WTC11 (cell line): ENCODE results near the gene KLHL22. TPM values are rescaled to one million over a fixed set of nuclear protein-coding genes. Genes with fewer than 3 reads are reported as not detected.
A peak's percentile ranks its signal among the peaks of the same experiment; 100 is the strongest.

Source experiments
- ATAC-seq: fragments of 200-7000 bp; cut with Tn5 transposase; 2 replicates; pipeline ENCODE4 v1.10.0; 2021; ENCODE audit warnings: mild to moderate bottlenecking, moderate library complexity
- CTCF ChIA-PET: fragments of 300-600 bp; sonication (Branson Sonifier 250); formaldehyde crosslinking; loops from one replicate; lab custom pipeline; 2021; ENCODE audit warnings: antibody characterized with exemption; lab: Charles Lee
- POLR2A ChIA-PET: fragments of 350-600 bp; sonication (Branson Sonifier 250); formaldehyde crosslinking; loops from one replicate; lab custom pipeline; 2021; ENCODE audit warnings: antibody characterized with exemption; lab: Charles Lee
- DNase-seq: peaks from one replicate; pipeline ENCODE4 v3.0.0; 2021; ENCODE audit warnings: low spot score
- H3K27ac Mint-ChIP-seq: 2 replicates; pipeline ENCODE4 v1.8.0; 2021; ENCODE audit warnings: mixed read lengths
- H3K27me3 Mint-ChIP-seq: 2 replicates; pipeline ENCODE4 v1.8.0; 2021; ENCODE audit warnings: low read depth, mild to moderate bottlenecking, moderate library complexity, mixed read lengths
- H3K36me3 Mint-ChIP-seq: 2 replicates; pipeline ENCODE4 v1.8.0; 2021; ENCODE audit warnings: mixed read lengths
- H3K4me1 Mint-ChIP-seq: 2 replicates; pipeline ENCODE4 v1.8.0; 2022; ENCODE audit warnings: mixed read lengths
- H3K4me3 Mint-ChIP-seq: 2 replicates; pipeline ENCODE4 v1.8.0; 2021; ENCODE audit warnings: mild to moderate bottlenecking, moderate library complexity, mixed read lengths
- H3K9me3 Mint-ChIP-seq: 2 replicates; pipeline ENCODE4 v1.8.0; 2021; ENCODE audit warnings: mixed read lengths
- CBFB ChIP-seq: sonication (generic); formaldehyde crosslinking; IDR thresholded peaks from 2 replicates; pipeline ENCODE4 v1.8.1; 2022; ENCODE audit warnings: mild to moderate bottlenecking, low read depth, missing genetic modification reagents
- MYBL2 ChIP-seq: sonication (generic); formaldehyde crosslinking; IDR thresholded peaks from 2 replicates; pipeline ENCODE4 v1.8.1; 2023; ENCODE audit warnings: mild to moderate bottlenecking, moderate library complexity, missing genetic modification reagents
- SOX15 ChIP-seq: fragments of 250-450 bp; sonication (Bioruptor Pico); IDR thresholded peaks from 2 replicates; pipeline ENCODE4 v1.9.0; 2021; ENCODE audit warnings: mild to moderate bottlenecking
- ZNF263 ChIP-seq: sonication (generic); formaldehyde crosslinking; IDR thresholded peaks from 2 replicates; pipeline ENCODE4 v1.8.1; 2022; ENCODE audit warnings: low read depth, mild to moderate bottlenecking, moderate library complexity, missing genetic modification reagents
- total RNA-seq: library from RNA; stranded (reverse); gene quantifications from 3 replicates; pipeline ENCODE4 v1.2.3, GENCODE V29; 2021
- TF ChIP-seq, protein P1 (sequence below): fragments of 250-450 bp; sonication (Bioruptor Pico); IDR thresholded peaks from 2 replicates; pipeline ENCODE4 v1.9.0; 2021; ENCODE audit warnings: mild to moderate bottlenecking
- TF ChIP-seq, protein P2 (sequence below): sonication (generic); formaldehyde crosslinking; IDR thresholded peaks from 2 replicates; pipeline ENCODE4 v1.8.1; 2022; ENCODE audit warnings: mild to moderate bottlenecking, moderate library complexity, missing genetic modification reagents
- TF ChIP-seq, protein P3 (sequence below): sonication (generic); formaldehyde crosslinking; conservative IDR thresholded peaks from 2 replicates; pipeline ENCODE4 v1.8.1; 2023; ENCODE audit warnings: mild to moderate bottlenecking, low read depth, missing genetic modification reagents, moderate library complexity
- TF ChIP-seq, protein P4 (sequence below): sonication (generic); formaldehyde crosslinking; IDR thresholded peaks from 2 replicates; pipeline ENCODE4 v1.8.1; 2023; ENCODE audit warnings: mild to moderate bottlenecking, missing genetic modification reagents, borderline replicate concordance
- TF ChIP-seq, protein P5 (sequence below): sonication (generic); formaldehyde crosslinking; IDR thresholded peaks from 2 replicates; pipeline ENCODE4 v1.8.1; 2022; ENCODE audit warnings: missing genetic modification reagents, borderline replicate concordance
- TF ChIP-seq, protein P6 (sequence below): sonication (generic); formaldehyde crosslinking; IDR thresholded peaks from 2 replicates; pipeline ENCODE4 v1.8.0; 2022; ENCODE audit warnings: mild to moderate bottlenecking, missing genetic modification reagents

The KLHL22 gene
- total RNA-seq, 1 experiment from 2014 or later = 15.7 TPM

DNA sequence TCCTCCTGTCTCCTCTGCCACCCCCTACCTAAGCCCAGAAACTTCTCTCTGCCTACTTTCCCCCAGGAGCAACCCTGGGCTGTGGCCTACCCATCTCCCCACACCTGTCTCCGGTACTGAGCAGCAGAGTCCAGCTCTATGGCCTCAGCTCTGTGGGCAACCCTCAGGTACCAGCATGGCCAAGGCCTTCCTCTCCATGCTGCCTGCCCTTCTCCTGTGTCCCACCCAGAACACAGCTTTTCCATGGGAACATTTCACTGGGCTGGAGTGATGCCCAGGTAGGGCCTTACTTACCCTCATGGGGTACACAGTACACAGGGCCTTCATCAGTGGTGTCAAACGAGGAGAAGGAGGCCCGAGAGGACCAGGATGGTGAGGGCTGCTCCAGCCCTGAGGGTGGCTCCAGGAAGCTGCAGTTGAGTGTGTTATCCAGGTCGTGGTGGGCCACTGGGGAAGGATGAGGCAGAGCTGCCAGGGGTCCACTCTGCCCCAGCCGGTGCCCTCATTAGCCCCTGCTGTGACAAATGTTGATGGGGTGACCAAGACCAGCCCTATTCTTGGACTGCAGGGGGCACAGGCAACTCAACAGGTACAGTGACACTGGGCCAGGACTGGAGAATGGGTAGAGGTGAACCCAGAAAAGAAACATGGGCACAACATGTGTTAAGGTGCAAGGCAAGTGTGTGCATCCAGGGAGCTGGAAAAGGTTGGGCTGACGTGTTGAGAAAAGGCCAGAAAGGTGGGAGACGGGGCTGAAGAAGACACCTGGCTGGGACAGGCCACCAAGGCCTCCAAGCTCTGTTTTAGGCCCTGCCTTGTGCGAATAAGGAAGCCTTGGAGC is 68.3 kb downstream of the KLHL22 start:
- Mint-ChIP-seq H3K36me3 (peaks cover 9% of the 10 kb centered on the region), H3K4me3 (no peak overlapping the region), H3K4me1 (peaks cover 21% of the 10 kb centered on the region), H3K9me3 (no peaks in the 10 kb centered on the region), H3K27ac (peak overlapping the region; percentile 57), H3K27me3 (peaks cover 34% of the 10 kb centered on the region)
- TF ChIP-seq, protein P1, sequence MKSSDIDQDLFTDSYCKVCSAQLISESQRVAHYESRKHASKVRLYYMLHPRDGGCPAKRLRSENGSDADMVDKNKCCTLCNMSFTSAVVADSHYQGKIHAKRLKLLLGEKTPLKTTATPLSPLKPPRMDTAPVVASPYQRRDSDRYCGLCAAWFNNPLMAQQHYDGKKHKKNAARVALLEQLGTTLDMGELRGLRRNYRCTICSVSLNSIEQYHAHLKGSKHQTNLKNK (CRISPR knock-in tag) = no peak
- TF ChIP-seq, protein P2, sequence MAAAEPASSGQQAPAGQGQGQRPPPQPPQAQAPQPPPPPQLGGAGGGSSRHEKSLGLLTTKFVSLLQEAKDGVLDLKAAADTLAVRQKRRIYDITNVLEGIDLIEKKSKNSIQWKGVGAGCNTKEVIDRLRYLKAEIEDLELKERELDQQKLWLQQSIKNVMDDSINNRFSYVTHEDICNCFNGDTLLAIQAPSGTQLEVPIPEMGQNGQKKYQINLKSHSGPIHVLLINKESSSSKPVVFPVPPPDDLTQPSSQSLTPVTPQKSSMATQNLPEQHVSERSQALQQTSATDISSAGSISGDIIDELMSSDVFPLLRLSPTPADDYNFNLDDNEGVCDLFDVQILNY = no peak
- no peak for ATAC-seq
- POLR2A ChIA-PET = no interaction called here
- CTCF ChIA-PET = interaction anchor here (3.3 kb wide), 1 partner anchor 9 kb away, joined by 44 read pairs; no protein-coding TSS in a partner anchor
- DNase-seq = no peak

DNA sequence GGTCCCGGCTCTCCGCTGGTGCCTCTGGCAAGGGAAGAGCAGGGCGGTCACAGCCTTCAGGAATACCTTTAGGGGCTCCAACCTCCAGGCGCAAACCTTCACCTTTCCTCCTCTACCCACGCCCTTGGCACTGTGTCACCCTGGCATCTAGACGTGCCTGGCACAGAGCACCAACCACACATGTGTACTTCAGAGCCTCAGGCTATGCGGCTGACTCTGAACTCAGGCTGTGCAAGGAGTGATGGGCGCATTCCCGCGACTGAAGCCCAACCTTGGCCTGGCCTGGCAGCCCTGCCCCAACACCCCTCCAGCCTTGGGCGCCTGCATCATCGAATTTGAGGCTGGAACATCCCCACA is 69.4 kb downstream of the KLHL22 start:
- peaks cover 9% of the 10 kb centered on the region for H3K36me3 Mint-ChIP-seq
- TF ChIP-seq, protein P3, sequence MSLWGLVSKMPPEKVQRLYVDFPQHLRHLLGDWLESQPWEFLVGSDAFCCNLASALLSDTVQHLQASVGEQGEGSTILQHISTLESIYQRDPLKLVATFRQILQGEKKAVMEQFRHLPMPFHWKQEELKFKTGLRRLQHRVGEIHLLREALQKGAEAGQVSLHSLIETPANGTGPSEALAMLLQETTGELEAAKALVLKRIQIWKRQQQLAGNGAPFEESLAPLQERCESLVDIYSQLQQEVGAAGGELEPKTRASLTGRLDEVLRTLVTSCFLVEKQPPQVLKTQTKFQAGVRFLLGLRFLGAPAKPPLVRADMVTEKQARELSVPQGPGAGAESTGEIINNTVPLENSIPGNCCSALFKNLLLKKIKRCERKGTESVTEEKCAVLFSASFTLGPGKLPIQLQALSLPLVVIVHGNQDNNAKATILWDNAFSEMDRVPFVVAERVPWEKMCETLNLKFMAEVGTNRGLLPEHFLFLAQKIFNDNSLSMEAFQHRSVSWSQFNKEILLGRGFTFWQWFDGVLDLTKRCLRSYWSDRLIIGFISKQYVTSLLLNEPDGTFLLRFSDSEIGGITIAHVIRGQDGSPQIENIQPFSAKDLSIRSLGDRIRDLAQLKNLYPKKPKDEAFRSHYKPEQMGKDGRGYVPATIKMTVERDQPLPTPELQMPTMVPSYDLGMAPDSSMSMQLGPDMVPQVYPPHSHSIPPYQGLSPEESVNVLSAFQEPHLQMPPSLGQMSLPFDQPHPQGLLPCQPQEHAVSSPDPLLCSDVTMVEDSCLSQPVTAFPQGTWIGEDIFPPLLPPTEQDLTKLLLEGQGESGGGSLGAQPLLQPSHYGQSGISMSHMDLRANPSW (CRISPR knock-in tag) = no peak
- TF ChIP-seq, protein P4, sequence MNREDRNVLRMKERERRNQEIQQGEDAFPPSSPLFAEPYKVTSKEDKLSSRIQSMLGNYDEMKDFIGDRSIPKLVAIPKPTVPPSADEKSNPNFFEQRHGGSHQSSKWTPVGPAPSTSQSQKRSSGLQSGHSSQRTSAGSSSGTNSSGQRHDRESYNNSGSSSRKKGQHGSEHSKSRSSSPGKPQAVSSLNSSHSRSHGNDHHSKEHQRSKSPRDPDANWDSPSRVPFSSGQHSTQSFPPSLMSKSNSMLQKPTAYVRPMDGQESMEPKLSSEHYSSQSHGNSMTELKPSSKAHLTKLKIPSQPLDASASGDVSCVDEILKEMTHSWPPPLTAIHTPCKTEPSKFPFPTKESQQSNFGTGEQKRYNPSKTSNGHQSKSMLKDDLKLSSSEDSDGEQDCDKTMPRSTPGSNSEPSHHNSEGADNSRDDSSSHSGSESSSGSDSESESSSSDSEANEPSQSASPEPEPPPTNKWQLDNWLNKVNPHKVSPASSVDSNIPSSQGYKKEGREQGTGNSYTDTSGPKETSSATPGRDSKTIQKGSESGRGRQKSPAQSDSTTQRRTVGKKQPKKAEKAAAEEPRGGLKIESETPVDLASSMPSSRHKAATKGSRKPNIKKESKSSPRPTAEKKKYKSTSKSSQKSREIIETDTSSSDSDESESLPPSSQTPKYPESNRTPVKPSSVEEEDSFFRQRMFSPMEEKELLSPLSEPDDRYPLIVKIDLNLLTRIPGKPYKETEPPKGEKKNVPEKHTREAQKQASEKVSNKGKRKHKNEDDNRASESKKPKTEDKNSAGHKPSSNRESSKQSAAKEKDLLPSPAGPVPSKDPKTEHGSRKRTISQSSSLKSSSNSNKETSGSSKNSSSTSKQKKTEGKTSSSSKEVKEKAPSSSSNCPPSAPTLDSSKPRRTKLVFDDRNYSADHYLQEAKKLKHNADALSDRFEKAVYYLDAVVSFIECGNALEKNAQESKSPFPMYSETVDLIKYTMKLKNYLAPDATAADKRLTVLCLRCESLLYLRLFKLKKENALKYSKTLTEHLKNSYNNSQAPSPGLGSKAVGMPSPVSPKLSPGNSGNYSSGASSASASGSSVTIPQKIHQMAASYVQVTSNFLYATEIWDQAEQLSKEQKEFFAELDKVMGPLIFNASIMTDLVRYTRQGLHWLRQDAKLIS (CRISPR knock-in tag) = no peak
- TF ChIP-seq MYBL2 (CRISPR knock-in tag) (no peak), CBFB (CRISPR knock-in tag) (no peak), ZNF263 (CRISPR knock-in tag) (no peak), SOX15 (CRISPR knock-in tag) (no peak)
- TF ChIP-seq, protein P5, sequence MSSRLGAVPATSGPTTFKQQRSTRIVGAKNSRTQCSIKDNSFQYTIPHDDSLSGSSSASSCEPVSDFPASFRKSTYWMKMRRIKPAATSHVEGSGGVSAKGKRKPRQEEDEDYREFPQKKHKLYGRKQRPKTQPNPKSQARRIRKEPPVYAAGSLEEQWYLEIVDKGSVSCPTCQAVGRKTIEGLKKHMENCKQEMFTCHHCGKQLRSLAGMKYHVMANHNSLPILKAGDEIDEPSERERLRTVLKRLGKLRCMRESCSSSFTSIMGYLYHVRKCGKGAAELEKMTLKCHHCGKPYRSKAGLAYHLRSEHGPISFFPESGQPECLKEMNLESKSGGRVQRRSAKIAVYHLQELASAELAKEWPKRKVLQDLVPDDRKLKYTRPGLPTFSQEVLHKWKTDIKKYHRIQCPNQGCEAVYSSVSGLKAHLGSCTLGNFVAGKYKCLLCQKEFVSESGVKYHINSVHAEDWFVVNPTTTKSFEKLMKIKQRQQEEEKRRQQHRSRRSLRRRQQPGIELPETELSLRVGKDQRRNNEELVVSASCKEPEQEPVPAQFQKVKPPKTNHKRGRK (CRISPR knock-in tag) = no peak
- TF ChIP-seq, protein P6, sequence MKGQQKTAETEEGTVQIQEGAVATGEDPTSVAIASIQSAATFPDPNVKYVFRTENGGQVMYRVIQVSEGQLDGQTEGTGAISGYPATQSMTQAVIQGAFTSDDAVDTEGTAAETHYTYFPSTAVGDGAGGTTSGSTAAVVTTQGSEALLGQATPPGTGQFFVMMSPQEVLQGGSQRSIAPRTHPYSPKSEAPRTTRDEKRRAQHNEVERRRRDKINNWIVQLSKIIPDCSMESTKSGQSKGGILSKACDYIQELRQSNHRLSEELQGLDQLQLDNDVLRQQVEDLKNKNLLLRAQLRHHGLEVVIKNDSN (CRISPR knock-in tag) = no peak
- TF ChIP-seq, all 79 proteins: peak for 0
- H3K4me3 Mint-ChIP-seq = no peak overlapping the region
- no peak for ATAC-seq
- peaks cover 16% of the 10 kb centered on the region for H3K4me1 Mint-ChIP-seq
- no peaks in the 10 kb centered on the region for H3K9me3 Mint-ChIP-seq
- POLR2A ChIA-PET = no interaction called here
- CTCF ChIA-PET = interaction anchor here (3.3 kb wide), 1 partner anchor 8 kb away, joined by 44 read pairs; no protein-coding TSS in a partner anchor
- H3K27ac Mint-ChIP-seq = no peak overlapping the region
- H3K27me3 Mint-ChIP-seq = peaks cover 25% of the 10 kb centered on the region
- DNase-seq = no peak
